K562 (cell line): ENCODE results near the gene SLC2A4. TPM values are rescaled to one million over a fixed set of nuclear protein-coding genes. Genes with fewer than 3 reads are reported as not detected.
A peak's percentile ranks its signal among the peaks of the same experiment; 100 is the strongest.

Experiments used
- ATF2 ChIP-seq: sonication (generic); formaldehyde crosslinking; IDR thresholded peaks from 2 replicates; pipeline ENCODE4 v1.8.1; 2022; ENCODE audit warnings: missing genetic modification reagents
- CHD1 ChIP-seq: fragments of 200-600 bp; sonication (generic); IDR thresholded peaks from one replicate; pipeline ENCODE4 v1.6.1; 2012; ENCODE audit warnings: mild to moderate bottlenecking, moderate library complexity, low read length, inconsistent platforms
- CSDE1 ChIP-seq, 2 experiments: fragments of 450-650 bp; IDR thresholded peaks; 2 replicates each; pipeline ENCODE4 v1.6.1; 2016; ENCODE audit warnings: mild to moderate bottlenecking in 1 of 2
- HCFC1 ChIP-seq: IDR thresholded peaks from 2 replicates; pipeline ENCODE4 v1.6.1; 2012; ENCODE audit warnings: low read depth, low read length, improper control_type of control experiment
- HMGN3 ChIP-seq: IDR thresholded peaks from 2 replicates; pipeline ENCODE4 v1.6.1; 2011; ENCODE audit warnings: borderline replicate concordance, low read depth, mild to moderate bottlenecking, mixed read lengths, low read length; ENCODE audit not compliant: insufficient read length; ENCODE audit errors: extremely low read depth
- KAT2B ChIP-seq: IDR thresholded peaks from one replicate; pipeline ENCODE4 v1.6.1; 2012; ENCODE audit warnings: low read depth, mild to moderate bottlenecking, control low read depth, inconsistent platforms, low read length, moderate library complexity
- KLF1 ChIP-seq: fragments of 450-650 bp; IDR thresholded peaks from 2 replicates; pipeline ENCODE4 v1.6.1; 2016; ENCODE audit warnings: missing genetic modification characterization, missing compliant biosample characterization
- MED1 ChIP-seq: sonication (generic); formaldehyde crosslinking; IDR thresholded peaks from 2 replicates; pipeline ENCODE4 v1.8.1; 2023; ENCODE audit warnings: missing genetic modification reagents, borderline replicate concordance
- SMARCA5 ChIP-seq: fragments of 450-650 bp; IDR thresholded peaks from 2 replicates; pipeline ENCODE4 v1.6.1; 2016
- WHSC1 ChIP-seq: IDR thresholded peaks from one replicate; pipeline ENCODE4 v1.6.1; 2012; ENCODE audit warnings: low read length, control low read depth, inconsistent platforms
- ZNF197 ChIP-seq: fragments of 200-800 bp; sonication (Bioruptor generic); IDR thresholded peaks from 2 replicates; pipeline ENCODE4 v1.6.1; 2016; ENCODE audit warnings: low read depth, missing genetic modification characterization, missing compliant biosample characterization
- ZNF274 ChIP-seq: IDR thresholded peaks from 2 replicates; pipeline ENCODE4 v1.6.1; 2011; ENCODE audit warnings: low read depth, mild to moderate bottlenecking, low read length, moderate library complexity, borderline replicate concordance
- ZNF584 ChIP-seq: fragments of 200-800 bp; sonication (Bioruptor generic); IDR thresholded peaks from 2 replicates; pipeline ENCODE4 v1.6.1; 2016; ENCODE audit warnings: low read depth, mild to moderate bottlenecking, missing genetic modification characterization, missing compliant biosample characterization
- polyA plus RNA-seq, 8 experiments: library from polyadenylated mRNA; depleted of rRNA in 4 of 8; stranded (reverse) in 5 of 8; unstranded in 3 of 8; fragments of >200 nt; fragmentation: Nextera tagmentation in 2 of 8; fragmentation: Illumina TruSeq in 1 of 8; extraction: Ambion mirVana in 2 of 8; extraction: Trizol in 1 of 8; gene quantifications; 2 replicates each; pipeline versions ENCODE4 v1.2.1 to v1.2.3, GENCODE V29; 2011 to 2014; ENCODE audit warnings: inconsistent platforms in 1 of 8, missing spikeins in 1 of 8
- total RNA-seq, 7 experiments: library from RNA; depleted of rRNA in 6 of 7; stranded (reverse); fragments of >200 nt in 6 of 7; fragmentation: Illumina TruSeq in 2 of 7; extraction: Trizol in 2 of 7; gene quantifications; 2 replicates each; pipeline versions ENCODE4 v1.2.1 to v1.2.3, GENCODE V29; 2011 to 2021; ENCODE audit warnings: low replicate concordance in 1 of 7
- TF ChIP-seq, protein P1 (sequence below): fragments of 450-650 bp; IDR thresholded peaks from 2 replicates; pipeline ENCODE4 v1.6.1; 2018; ENCODE audit warnings: mild to moderate bottlenecking, low read depth; ENCODE audit not compliant: partially characterized antibody
- TF ChIP-seq, protein P2 (sequence below): fragments of 250-450 bp; sonication (Bioruptor Pico); IDR thresholded peaks from 2 replicates; pipeline ENCODE4 v1.5.0; 2021; ENCODE audit warnings: mild to moderate bottlenecking, borderline replicate concordance

SLC2A4 gene
- total and polyA plus RNA-seq, 9 of the 15 experiments (the other 6 are each of a cell fraction or from before 2014, with no cell fraction given): 0.74 to 3.5 (median 1.6) TPM

DNA sequence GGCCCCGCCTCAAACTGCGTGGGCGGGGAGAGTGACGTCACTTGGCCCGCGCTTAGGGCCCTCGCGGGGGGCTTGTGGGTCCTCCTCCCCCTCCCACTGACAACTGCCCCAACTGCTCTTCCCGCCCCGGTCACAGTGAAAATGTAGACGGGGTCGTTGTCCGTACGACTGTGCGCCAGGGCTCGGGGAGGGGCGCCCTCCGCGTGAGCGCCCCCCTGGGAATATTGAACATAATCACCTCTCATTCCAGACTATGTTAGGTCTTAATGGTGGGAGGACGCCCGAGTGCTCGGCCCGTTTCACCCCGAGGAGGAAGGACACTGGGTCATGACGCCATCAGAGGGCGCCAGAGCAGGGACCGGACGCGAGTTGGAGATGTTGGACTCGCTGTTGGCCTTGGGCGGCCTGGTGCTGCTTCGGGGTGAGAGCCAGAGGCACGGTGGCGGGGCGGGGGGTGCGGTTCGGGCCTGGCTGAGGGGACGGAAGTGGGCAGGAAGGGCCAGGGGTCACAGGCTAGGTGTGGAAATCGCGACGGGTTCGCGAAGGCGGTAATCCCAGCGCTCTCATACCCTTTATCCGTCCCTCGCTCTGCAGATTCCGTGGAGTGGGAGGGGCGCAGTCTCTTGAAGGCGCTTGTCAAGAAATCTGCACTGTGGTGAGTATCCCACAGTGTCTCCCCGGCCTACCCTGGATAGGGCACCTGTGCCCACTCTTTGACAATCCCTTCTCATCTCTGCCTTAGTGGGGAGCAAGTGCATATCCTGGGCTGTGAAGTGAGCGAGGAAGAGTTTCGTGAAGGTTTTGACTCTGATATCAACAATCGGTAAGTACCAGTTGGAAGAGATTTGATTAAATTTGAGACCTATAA is 29.1 kb upstream of the SLC2A4 start, which contains the start of gene ELP5 (continued):
- no peak for TF ChIP-seq KAT2B
- no peak; the same call in 1 of the 2 replicates for TF ChIP-seq SMARCA5
- no peak for TF ChIP-seq ZNF274
- TF ChIP-seq KLF1 (tag): no peak
- peak; percentile 73 for TF ChIP-seq HCFC1
- peak; percentile 71; the same call in 1 of the 2 replicates for TF ChIP-seq ATF2 (CRISPR knock-in tag)
- TF ChIP-seq MED1 (CRISPR knock-in tag): no peak
- TF ChIP-seq, protein P1, sequence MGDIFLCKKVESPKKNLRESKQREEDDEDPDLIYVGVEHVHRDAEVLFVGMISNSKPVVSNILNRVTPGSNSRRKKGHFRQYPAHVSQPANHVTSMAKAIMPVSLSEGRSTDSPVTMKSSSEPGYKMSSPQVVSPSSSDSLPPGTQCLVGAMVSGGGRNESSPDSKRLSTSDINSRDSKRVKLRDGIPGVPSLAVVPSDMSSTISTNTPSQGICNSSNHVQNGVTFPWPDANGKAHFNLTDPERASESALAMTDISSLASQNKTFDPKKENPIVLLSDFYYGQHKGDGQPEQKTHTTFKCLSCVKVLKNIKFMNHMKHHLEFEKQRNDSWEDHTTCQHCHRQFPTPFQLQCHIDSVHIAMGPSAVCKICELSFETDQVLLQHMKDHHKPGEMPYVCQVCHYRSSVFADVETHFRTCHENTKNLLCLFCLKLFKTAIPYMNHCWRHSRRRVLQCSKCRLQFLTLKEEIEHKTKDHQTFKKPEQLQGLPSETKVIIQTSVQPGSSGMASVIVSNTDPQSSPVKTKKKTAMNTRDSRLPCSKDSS: no peak
- no peak for TF ChIP-seq ZNF197 (CRISPR knock-in tag)
- peak; percentile 87 for TF ChIP-seq HMGN3
- no peak for TF ChIP-seq ZNF584 (CRISPR knock-in tag)
- TF ChIP-seq WHSC1: no peak
- TF ChIP-seq CSDE1 (IDR thresholded peaks at IDR 0.05): peak in 1 of 2 experiments; percentile 68; a peak in 2 of 4 replicates
- TF ChIP-seq CHD1: no peak
- TF ChIP-seq, protein P2, sequence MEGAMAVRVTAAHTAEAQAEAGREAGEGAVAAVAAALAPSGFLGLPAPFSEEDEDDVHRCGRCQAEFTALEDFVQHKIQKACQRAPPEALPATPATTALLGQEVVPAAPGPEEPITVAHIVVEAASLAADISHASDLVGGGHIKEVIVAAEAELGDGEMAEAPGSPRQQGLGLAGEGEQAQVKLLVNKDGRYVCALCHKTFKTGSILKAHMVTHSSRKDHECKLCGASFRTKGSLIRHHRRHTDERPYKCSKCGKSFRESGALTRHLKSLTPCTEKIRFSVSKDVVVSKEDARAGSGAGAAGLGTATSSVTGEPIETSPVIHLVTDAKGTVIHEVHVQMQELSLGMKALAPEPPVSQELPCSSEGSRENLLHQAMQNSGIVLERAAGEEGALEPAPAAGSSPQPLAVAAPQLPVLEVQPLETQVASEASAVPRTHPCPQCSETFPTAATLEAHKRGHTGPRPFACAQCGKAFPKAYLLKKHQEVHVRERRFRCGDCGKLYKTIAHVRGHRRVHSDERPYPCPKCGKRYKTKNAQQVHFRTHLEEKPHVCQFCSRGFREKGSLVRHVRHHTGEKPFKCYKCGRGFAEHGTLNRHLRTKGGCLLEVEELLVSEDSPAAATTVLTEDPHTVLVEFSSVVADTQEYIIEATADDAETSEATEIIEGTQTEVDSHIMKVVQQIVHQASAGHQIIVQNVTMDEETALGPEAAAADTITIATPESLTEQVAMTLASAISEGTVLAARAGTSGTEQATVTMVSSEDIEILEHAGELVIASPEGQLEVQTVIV (CRISPR knock-in tag): no peak
